Loucy (cell line): Measurements from ENCODE around the gene OPHN1.

ENCODE experiments used
- EZH2phosphoT487 ChIP-seq: fragments of 200-600 bp; IDR thresholded peaks from 2 replicates; pipeline ENCODE4 v1.6.1; 2018; ENCODE audit warnings: antibody characterized with exemption, mild to moderate bottlenecking, moderate library complexity, borderline replicate concordance
- TF ChIP-seq, protein P1 (sequence below): fragments of 200-600 bp; sonication (generic); conservative IDR thresholded peaks from 2 replicates; pipeline ENCODE4 v1.5.1; 2014; ENCODE audit warnings: mild to moderate bottlenecking, antibody characterized with exemption, low read length

DNA sequence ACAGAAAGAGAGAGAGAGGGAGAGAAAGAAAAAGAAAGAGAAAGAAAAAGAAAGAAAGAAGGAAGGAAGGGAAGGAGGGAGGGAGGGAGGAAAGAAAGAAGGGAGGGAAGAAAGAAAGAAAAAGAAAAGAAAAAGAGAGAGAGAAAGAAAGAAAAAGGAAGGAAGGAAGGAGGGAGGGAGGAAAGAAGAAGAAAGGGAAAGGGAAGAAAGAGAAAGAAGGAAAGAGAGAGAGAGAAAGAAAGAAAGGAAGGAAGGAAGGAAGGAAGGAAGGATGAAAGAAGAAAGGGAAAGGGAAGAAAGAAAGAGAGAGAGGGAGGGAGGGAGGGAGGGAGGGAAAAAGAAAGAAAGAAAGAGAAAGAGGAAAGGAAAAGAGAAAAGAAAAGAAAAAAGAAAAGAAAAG, 10.8 kb downstream of the OPHN1 start:
- TF ChIP-seq, protein P1, sequence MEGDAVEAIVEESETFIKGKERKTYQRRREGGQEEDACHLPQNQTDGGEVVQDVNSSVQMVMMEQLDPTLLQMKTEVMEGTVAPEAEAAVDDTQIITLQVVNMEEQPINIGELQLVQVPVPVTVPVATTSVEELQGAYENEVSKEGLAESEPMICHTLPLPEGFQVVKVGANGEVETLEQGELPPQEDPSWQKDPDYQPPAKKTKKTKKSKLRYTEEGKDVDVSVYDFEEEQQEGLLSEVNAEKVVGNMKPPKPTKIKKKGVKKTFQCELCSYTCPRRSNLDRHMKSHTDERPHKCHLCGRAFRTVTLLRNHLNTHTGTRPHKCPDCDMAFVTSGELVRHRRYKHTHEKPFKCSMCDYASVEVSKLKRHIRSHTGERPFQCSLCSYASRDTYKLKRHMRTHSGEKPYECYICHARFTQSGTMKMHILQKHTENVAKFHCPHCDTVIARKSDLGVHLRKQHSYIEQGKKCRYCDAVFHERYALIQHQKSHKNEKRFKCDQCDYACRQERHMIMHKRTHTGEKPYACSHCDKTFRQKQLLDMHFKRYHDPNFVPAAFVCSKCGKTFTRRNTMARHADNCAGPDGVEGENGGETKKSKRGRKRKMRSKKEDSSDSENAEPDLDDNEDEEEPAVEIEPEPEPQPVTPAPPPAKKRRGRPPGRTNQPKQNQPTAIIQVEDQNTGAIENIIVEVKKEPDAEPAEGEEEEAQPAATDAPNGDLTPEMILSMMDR: no peak
- TF ChIP-seq EZH2phosphoT487: no peak
